Measurements from ENCODE around the gene UBE2K. TPM values are rescaled to one million over a fixed set of nuclear protein-coding genes. Genes with fewer than 3 reads are reported as not detected.
"Not testable (repeated sequence)": the region's sequence is repeated elsewhere in the genome, so short reads cannot be mapped to it uniquely, and the experiment has no call there.

Gene UBE2K
- total RNA-seq, result 10 to 100 TPM; 69.5 to 77.1 TPM

- peak within 1 kb of the TSS; percentile 92 for H3K4me3 Mint-ChIP-seq
- peak within 1 kb of the TSS; percentile 98 for H3K27ac Mint-ChIP-seq
- intact Hi-C loops (cut with micrococcal nuclease), result loop anchor here (5.0 to 10.0 kb wide), 3 partner anchors 57 to 617 kb away; partner anchors contain the start of gene PDS5A
- ChIA-PET CTCF (interaction anchor here (0.9 to 2.0 kb wide), 6 partner anchors 9 to 358 kb away, joined by 3 to 5 read pairs (median 4); partner anchors contain the start of gene PDS5A), POLR2A (interaction anchor here (0.6 to 1.8 kb wide), 17 partner anchors 8 to 498 kb away, joined by 3 to 8 read pairs (median 3); partner anchors contain the start of genes LIAS, RPL9, SMIM14 and UGDH)
- no peaks in the 10 kb centered on the region for H3K27me3 Mint-ChIP-seq
- H3K36me3 Mint-ChIP-seq (ENCODE audit: low read depth), result peaks cover 18% of the 10 kb centered on the region
- peaks cover 27% of the 10 kb centered on the region for H3K4me1 Mint-ChIP-seq (ENCODE audit: low read depth)
- TF ChIP-seq, protein P1, sequence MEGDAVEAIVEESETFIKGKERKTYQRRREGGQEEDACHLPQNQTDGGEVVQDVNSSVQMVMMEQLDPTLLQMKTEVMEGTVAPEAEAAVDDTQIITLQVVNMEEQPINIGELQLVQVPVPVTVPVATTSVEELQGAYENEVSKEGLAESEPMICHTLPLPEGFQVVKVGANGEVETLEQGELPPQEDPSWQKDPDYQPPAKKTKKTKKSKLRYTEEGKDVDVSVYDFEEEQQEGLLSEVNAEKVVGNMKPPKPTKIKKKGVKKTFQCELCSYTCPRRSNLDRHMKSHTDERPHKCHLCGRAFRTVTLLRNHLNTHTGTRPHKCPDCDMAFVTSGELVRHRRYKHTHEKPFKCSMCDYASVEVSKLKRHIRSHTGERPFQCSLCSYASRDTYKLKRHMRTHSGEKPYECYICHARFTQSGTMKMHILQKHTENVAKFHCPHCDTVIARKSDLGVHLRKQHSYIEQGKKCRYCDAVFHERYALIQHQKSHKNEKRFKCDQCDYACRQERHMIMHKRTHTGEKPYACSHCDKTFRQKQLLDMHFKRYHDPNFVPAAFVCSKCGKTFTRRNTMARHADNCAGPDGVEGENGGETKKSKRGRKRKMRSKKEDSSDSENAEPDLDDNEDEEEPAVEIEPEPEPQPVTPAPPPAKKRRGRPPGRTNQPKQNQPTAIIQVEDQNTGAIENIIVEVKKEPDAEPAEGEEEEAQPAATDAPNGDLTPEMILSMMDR (IDR thresholded peaks at IDR 0.05), result no peak
- H3K9me3 Mint-ChIP-seq, result no peaks in the 10 kb centered on the region
- peak; percentile 84 for ATAC-seq
- peak; percentile 87 for DNase-seq
Measured at GRCh38 chr4:39697740-39698423, at the start of gene UBE2K. Gene UBE2K, plus strand, starts transcription at chr4:39698136. Its CDS starts 192 bp downstream, at chr4:39698328.

GRCh38 chr4:39648213-39648612 lies 49.7 kb upstream of the UBE2K start:
- POLR2A ChIA-PET, result interaction anchor here (1.8 kb wide), 1 partner anchor 10 kb away, joined by 7 read pairs; the partner anchor contains the start of gene SMIM14
- H3K9me3 Mint-ChIP-seq, result no peaks in the 10 kb centered on the region
- ATAC-seq, result no peak
- H3K27ac Mint-ChIP-seq, result no peak overlapping the region
- no peaks in the 10 kb centered on the region for H3K36me3 Mint-ChIP-seq (ENCODE audit: low read depth)
- H3K4me1 Mint-ChIP-seq (ENCODE audit: low read depth), result no peaks in the 10 kb centered on the region
- intact Hi-C loops (cut with micrococcal nuclease), result no loop called here
- no peaks in the 10 kb centered on the region for H3K27me3 Mint-ChIP-seq
- DNase-seq, result no peak
- TF ChIP-seq, protein P1 (IDR thresholded peaks at IDR 0.05), result no peak
- no peak overlapping the region for H3K4me3 Mint-ChIP-seq
- CTCF ChIA-PET, result no interaction called here

- ChIA-PET CTCF (no interaction called here), POLR2A (interaction anchor here (1.8 kb wide), 1 partner anchor 11 kb away, joined by 7 read pairs; the partner anchor contains the start of gene SMIM14)
- ATAC-seq (no peak), DNase-seq (no peak)
- TF ChIP-seq, protein P1 (IDR thresholded peaks at IDR 0.05), result no peak
- H3K27ac Mint-ChIP-seq, result no peak overlapping the region
- intact Hi-C loops (cut with micrococcal nuclease), result no loop called here
- no peaks in the 10 kb centered on the region for H3K9me3 Mint-ChIP-seq
- no peaks in the 10 kb centered on the region for H3K36me3 Mint-ChIP-seq (ENCODE audit: low read depth)
- no peaks in the 10 kb centered on the region for H3K4me1 Mint-ChIP-seq (ENCODE audit: low read depth)
- H3K4me3 Mint-ChIP-seq, result no peak overlapping the region
- no peaks in the 10 kb centered on the region for H3K27me3 Mint-ChIP-seq
Measured at GRCh38 chr4:39648827-39649558, 48.9 kb upstream of the UBE2K start.

- Mint-ChIP-seq H3K27ac (no peak overlapping the region), H3K27me3 (no peaks in the 10 kb centered on the region), H3K4me3 (no peak overlapping the region), H3K4me1 (ENCODE audit: low read depth) (no peaks in the 10 kb centered on the region), H3K36me3 (ENCODE audit: low read depth) (no peaks in the 10 kb centered on the region), H3K9me3 (no peaks in the 10 kb centered on the region)
- POLR2A ChIA-PET, result interaction anchor here (1.8 kb wide), 1 partner anchor 11 kb away, joined by 7 read pairs; the partner anchor contains the start of gene SMIM14
- intact Hi-C loops (cut with micrococcal nuclease), result no loop called here
- CTCF ChIA-PET, result no interaction called here
- TF ChIP-seq, protein P1 (IDR thresholded peaks at IDR 0.05), result no peak
- ATAC-seq, result no peak
- DNase-seq, result no peak
Measured at GRCh38 chr4:39649639-39650265, 48.2 kb upstream of the UBE2K start.

DNA sequence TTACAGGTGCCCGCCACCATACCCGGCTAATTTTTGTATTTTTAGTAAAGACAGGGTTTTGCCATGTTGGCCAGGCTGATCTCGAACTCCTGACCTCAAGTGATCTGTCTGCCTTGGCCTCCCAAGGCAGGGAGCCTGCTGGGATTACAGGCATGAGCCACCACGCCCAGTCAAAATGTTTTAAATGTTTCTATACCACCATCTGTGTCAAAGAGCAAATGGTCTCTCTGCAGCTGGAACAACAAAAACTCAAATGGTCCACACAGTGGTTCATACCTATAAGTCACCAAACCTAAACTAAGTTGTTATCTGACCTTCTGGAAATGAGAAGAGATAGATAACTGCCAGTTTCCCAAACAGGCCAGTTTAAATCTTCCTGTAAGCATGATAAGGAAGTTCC lies 46.4 kb upstream of the UBE2K start:
- H3K27me3 Mint-ChIP-seq; H3K4me1 Mint-ChIP-seq (ENCODE audit: low read depth); H3K27ac Mint-ChIP-seq; POLR2A ChIA-PET; intact Hi-C loops (cut with micrococcal nuclease); ATAC-seq; H3K36me3 Mint-ChIP-seq (ENCODE audit: low read depth); CTCF ChIA-PET; DNase-seq; H3K4me3 Mint-ChIP-seq; H3K9me3 Mint-ChIP-seq: not testable (repeated sequence)
